Ammon's horn (tissue), 1 donor: ENCODE measurements around the gene CCL14.
"Not testable (repeated sequence)": the region's sequence is repeated elsewhere in the genome, so short reads cannot be mapped to it uniquely, and the experiment has no call there.

Experiments used
- DNase-seq: peaks from one replicate; pipeline ENCODE4 v3.0.0-alpha.2; 2016; ENCODE audit warnings: low spot score

CCL14 gene

GRCh38 chr17:35986643-35987042 is at the start of gene CCL14:
Gene CCL14 (minus strand): TSS chr17:35986729. CDS start chr17:35986649, 80 bp downstream.
- DNase-seq = no peak

DNA sequence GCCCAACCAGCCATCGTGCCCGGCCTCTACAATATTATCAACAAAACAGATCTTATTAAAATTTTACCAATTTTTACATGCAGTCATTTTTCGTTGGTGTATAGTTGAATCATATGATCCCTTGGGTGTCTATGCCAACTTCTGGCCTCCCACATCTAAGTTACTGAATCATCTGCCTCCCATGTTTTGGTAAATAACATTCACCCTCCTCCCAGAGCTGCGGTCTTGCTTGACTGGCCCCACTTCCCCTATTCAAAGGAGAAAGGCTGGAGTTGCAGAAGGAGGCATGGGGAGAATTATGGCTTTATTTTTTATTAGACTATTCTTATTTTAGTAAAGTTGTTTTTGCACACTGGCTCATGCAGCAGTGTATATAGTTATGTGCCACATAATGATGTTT is 49.7 kb upstream of the CCL14 start:
- no peak for DNase-seq

- no peak for DNase-seq
Observed at GRCh38 chr17:36034127-36034526, 47.6 kb upstream of the CCL14 start.

DNA sequence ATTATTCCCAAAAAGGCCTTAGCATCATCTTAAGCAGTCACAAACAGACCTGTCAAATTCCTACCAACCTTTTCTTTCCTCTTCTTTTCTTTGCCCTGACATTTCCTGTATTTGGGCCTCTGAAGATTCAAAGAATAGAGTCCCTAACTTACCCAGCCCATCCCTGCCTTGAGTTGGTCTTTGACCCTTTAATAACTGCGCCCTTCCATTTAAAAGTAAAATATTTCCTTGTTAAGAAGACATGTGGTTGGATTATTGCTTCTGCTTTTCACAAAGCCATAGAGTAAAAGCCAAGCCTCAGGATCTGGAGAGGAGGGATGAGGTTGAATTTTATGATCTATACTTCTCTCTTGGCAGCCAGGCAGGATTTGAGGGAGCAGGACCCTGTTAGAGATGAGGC is 44.4 kb upstream of the CCL14 start:
- no peak for DNase-seq

- no peak for DNase-seq
Observed at GRCh38 chr17:36027761-36028160, 41.2 kb upstream of the CCL14 start.

DNA sequence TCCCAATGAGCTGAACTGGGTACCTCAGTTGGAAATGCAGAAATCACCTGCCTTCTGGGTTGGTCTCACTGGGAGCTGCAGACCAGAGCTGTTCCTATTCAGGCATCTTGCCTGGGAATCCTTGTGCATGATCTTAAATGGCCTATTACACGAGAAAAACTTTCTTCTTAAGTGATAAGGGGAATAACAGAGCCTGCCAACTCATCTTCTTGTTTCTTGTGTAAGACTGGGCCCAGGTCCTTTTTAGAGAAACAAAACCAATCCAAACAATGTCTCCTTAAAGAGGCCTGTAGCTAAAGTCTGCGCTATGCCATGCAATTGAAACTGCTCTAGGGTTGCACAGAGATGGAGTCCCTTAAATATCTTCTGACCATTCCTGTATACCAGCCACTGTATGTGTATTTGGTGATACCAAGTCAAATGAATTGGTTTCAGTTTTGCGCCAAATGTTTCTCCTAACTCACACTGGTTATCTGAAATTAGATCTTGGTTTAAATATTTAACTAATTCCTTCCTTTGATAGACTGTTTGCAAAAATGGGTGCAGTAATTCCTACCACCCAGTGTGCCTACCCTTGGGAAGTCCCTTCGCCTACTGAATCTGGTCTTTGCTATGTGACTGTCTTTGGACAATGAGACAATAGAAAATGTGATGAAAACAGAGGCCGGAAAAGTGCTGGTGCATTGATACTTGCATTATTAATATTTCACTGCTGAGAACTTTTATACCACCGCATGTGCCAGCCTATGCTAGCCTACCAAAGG is 37.8 kb upstream of the CCL14 start:
- no peak for DNase-seq

GRCh38 chr17:36019423-36019822 is 32.9 kb upstream of the CCL14 start:
- no peak for DNase-seq

DNA sequence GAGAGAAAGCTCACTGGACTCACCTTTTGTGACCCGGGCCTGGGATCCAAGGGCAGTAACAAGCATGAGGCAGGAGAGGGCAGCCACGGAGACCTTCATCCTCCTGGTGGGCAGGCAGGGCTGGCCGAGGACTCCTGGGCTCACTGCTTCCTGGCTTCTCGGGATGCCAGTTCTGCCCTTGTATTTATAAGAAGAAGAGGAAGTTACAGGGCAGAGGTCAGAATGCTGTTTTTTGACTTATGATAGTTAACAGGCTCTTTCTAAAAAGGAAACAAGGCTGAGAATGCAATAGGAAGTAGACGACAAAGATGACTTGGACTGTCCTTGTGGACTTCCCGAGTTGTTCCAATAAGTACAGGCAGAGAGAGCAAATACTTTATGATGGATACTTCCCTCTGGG is 31.3 kb upstream of the CCL14 start, which contains the start of gene CCL23:
Gene CCL23, minus strand, starts transcription at position 174 of the 400 bp plus-strand sequence. Its CDS starts 75 bp downstream, at position 99.
- no peak for DNase-seq

- DNase-seq = no peak
Observed at GRCh38 chr17:36016555-36016954, 30.0 kb upstream of the CCL14 start.

GRCh38 chr17:36015895-36016294 is 29.4 kb upstream of the CCL14 start:
- DNase-seq = not testable (repeated sequence)

GRCh38 chr17:36014946-36015345 is 28.4 kb upstream of the CCL14 start:
- no peak for DNase-seq

GRCh38 chr17:36011201-36011600 is 24.7 kb upstream of the CCL14 start:
- no peak for DNase-seq

DNA sequence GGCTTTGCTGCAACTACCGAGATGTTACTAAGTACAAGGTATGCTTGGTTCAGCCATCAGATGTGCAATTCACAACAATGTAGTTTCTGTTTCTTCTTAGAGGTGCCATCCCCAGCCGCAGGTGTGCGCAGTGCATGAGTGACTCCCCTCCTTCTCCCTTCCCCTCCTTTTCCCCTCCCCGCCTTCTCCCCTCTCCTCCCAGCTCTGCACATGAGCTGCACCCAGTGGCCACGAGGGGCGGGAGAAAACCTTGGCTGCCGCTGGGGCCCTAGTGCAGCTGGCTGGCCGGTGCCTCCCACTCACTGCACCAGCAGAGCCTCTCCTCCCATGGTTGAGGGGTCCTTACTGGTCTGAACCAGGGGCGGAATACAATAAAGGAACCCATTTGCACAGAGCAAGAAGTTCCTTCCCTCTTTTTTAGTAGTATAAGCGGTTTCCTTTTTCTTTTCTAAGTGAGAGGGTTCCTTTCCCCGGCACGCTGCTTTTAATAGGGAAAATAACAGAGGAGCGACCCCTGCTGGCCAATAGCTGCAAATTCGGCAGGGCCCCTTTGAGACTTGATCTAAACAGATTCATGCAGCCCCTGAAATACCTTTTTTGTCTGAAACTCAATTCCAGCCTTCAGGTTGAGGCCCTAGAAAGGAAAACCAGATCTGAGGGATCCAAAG is 22.6 kb upstream of the CCL14 start:
- DNase-seq = no peak

- DNase-seq = no peak
Observed at GRCh38 chr17:36004594-36005108, 18.1 kb upstream of the CCL14 start.

DNA sequence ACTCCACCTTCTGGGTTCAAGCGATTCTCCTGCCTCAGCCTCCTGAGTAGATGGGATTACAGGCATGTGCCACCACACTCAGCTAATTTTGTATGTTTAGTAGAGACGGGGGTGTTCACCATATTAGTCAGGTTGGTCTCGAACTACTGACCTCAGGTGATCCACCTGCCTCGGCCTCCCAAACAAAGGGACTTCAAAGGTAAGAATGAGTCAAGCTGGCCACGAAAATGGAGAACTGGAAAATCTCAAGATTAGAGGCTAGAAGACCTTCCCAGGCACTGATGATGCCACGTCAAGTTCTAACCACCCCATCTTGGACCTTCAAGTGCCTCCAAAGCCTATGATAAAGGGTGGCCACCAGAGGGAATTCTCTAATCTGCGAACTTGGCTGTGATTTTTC is 16.1 kb upstream of the CCL14 start:
- DNase-seq = no peak

- no peak for DNase-seq
Observed at GRCh38 chr17:36001862-36002603, 15.5 kb upstream of the CCL14 start.

GRCh38 chr17:36001110-36001771 is 14.7 kb upstream of the CCL14 start, which contains the start of gene CCL15:
Gene CCL15 (minus strand): TSS chr17:36001553. CDS start chr17:36001492, 61 bp downstream.
- no peak for DNase-seq

GRCh38 chr17:36000732-36001109 is 14.2 kb upstream of the CCL14 start:
- no peak for DNase-seq

GRCh38 chr17:35998756-35999155 is 12.2 kb upstream of the CCL14 start:
- DNase-seq = no peak

- DNase-seq = no peak
Observed at GRCh38 chr17:35998018-35998545, 11.6 kb upstream of the CCL14 start.

DNA sequence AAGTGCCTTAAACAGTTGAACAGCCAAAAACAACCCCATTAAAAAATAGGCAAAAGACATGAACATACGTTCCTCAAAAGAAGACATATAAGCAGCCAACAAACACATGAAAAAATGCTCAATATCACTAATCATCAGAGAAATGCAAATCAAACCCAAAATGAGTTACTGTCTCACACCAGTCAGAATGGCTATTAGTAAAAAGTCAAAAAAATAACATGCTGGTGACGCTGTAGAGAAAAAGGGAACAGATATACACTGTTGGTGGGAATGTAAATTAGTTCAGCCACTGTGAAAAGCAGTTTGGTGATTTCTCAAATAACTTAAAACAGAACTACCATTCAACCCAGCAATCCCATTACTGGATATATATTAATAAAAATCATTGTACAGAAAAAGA is 8.8 kb upstream of the CCL14 start:
- not testable (repeated sequence) for DNase-seq

- DNase-seq = no peak
Observed at GRCh38 chr17:35991075-35991474, 4.5 kb upstream of the CCL14 start.
